Neural cell (in vitro differentiated cells): ENCODE data around the gene CEBPB. TPM values are rescaled to one million over a fixed set of nuclear protein-coding genes. Genes with fewer than 3 reads are reported as not detected.

Experiments used
- H2AFZ ChIP-seq: fragments of 200-600, 300-800 bp; sonication (generic), shearing (Covaris generic); 2 replicates; pipeline ENCODE4 v1.6.0; 2014; ENCODE audit warnings: low read depth, mild to moderate bottlenecking, antibody characterized with exemption, low read length, moderate library complexity
- H3F3A ChIP-seq: fragments of 200-600 bp; shearing (Covaris generic); 2 replicates; pipeline ENCODE4 v1.6.1; 2016; ENCODE audit warnings: mild to moderate bottlenecking, moderate library complexity, mixed read lengths, antibody characterized with exemption, low read length; ENCODE audit not compliant: insufficient read depth, poor library complexity, severe bottlenecking
- H3K27ac ChIP-seq: fragments of 200-600, 300-800 bp; sonication (generic), shearing (Covaris generic); 2 replicates; pipeline ENCODE4 v1.5.1; 2014; ENCODE audit warnings: mild to moderate bottlenecking, low read length, moderate library complexity
- H3K27me3 ChIP-seq: fragments of 300-800, 200-600 bp; sonication (generic), shearing (Covaris generic); 2 replicates; pipeline ENCODE4 v1.6.0; 2014; ENCODE audit warnings: mild to moderate bottlenecking, low read depth, low read length, moderate library complexity; ENCODE audit not compliant: insufficient read depth
- H3K36me3 ChIP-seq: fragments of 300-800, 200-600 bp; sonication (generic), shearing (Covaris generic); 2 replicates; pipeline ENCODE4 v1.5.1; 2014; ENCODE audit warnings: mild to moderate bottlenecking, antibody characterized with exemption, low read length, moderate library complexity; ENCODE audit not compliant: insufficient read depth
- H3K4me2 ChIP-seq: fragments of 300-800, 200-600 bp; sonication (generic), shearing (Covaris generic); 2 replicates; pipeline ENCODE4 v1.6.0; 2014; ENCODE audit warnings: mild to moderate bottlenecking, low read length
- H3K4me3 ChIP-seq: fragments of 300-800, 200-600 bp; sonication (generic), shearing (Covaris generic); 2 replicates; pipeline ENCODE4 v1.5.1; 2014; ENCODE audit warnings: mild to moderate bottlenecking, low read length, moderate library complexity
- H3K79me2 ChIP-seq: fragments of 200-600 bp; shearing (Covaris generic); replicated peaks from 2 replicates; pipeline ENCODE4 v1.6.0; 2014; ENCODE audit warnings: mild to moderate bottlenecking, low read length, moderate library complexity; ENCODE audit not compliant: insufficient read depth
- H3K9ac ChIP-seq: fragments of 300-800, 200-600 bp; sonication (generic), shearing (Covaris generic); 2 replicates; pipeline ENCODE4 v1.6.1; 2016; ENCODE audit warnings: mild to moderate bottlenecking, low read length, mixed read lengths
- H3K9me2 ChIP-seq: fragments of 200-600 bp; shearing (Covaris generic); 2 replicates; pipeline ENCODE4 v1.6.1; 2016; ENCODE audit warnings: mild to moderate bottlenecking, low read length, mixed read lengths; ENCODE audit not compliant: insufficient read depth
- H3K9me3 ChIP-seq: fragments of 200-600, 300-800 bp; sonication (generic), shearing (Covaris generic); 2 replicates; pipeline ENCODE4 v1.6.1; 2016; ENCODE audit warnings: mild to moderate bottlenecking, mixed run types, low read length, moderate library complexity, mixed read lengths
- H4K20me1 ChIP-seq: fragments of 200-600 bp; shearing (Covaris generic); 2 replicates; pipeline ENCODE4 v1.6.1; 2016; ENCODE audit warnings: mild to moderate bottlenecking, mixed run types; ENCODE audit not compliant: insufficient read depth
- EP300 ChIP-seq: fragments of 450-650 bp; conservative IDR thresholded peaks from 2 replicates; pipeline ENCODE4 v1.6.1; 2014; ENCODE audit warnings: antibody characterized with exemption, mild to moderate bottlenecking, moderate library complexity; ENCODE audit not compliant: poor library complexity, severe bottlenecking
- EZH2 ChIP-seq: fragments of 200-600, 300-800 bp; shearing (Covaris generic), sonication (generic); IDR thresholded peaks from 2 replicates; pipeline ENCODE4 v1.6.1; 2014; ENCODE audit warnings: antibody characterized with exemption, low read length, borderline replicate concordance, mild to moderate bottlenecking; ENCODE audit not compliant: insufficient read depth, poor library complexity, severe bottlenecking
- MXI1 ChIP-seq: fragments of 450-650 bp; conservative IDR thresholded peaks from 2 replicates; pipeline ENCODE4 v1.6.1; 2014; ENCODE audit warnings: antibody characterized with exemption, mild to moderate bottlenecking; ENCODE audit not compliant: poor library complexity, severe bottlenecking
- POLR2AphosphoS5 ChIP-seq: IDR thresholded peaks from 2 replicates; pipeline ENCODE4 v1.6.1; 2012
- RAD21 ChIP-seq: fragments of 450-650 bp; conservative IDR thresholded peaks from 2 replicates; pipeline ENCODE4 v1.6.1; 2014; ENCODE audit warnings: antibody characterized with exemption, mild to moderate bottlenecking, moderate library complexity
- REST ChIP-seq: IDR thresholded peaks from 2 replicates; pipeline ENCODE4 v1.6.1; 2012; ENCODE audit warnings: borderline replicate concordance
- SMC3 ChIP-seq: fragments of 450-650 bp; conservative IDR thresholded peaks from 2 replicates; pipeline ENCODE4 v1.6.1; 2014; ENCODE audit warnings: antibody characterized with exemption, mild to moderate bottlenecking, moderate library complexity; ENCODE audit not compliant: poor library complexity
- TAF1 ChIP-seq: IDR thresholded peaks from 2 replicates; pipeline ENCODE4 v1.6.1; 2012; ENCODE audit warnings: low read depth
- polyA plus RNA-seq: library from polyadenylated mRNA; depleted of rRNA; stranded (reverse); fragments of >200 nt; gene quantifications from 2 replicates; pipeline ENCODE4 v1.2.3, GENCODE V29; 2014
- TF ChIP-seq, protein P1 (sequence below): fragments of 450-650 bp; IDR thresholded peaks from 2 replicates; pipeline ENCODE4 v1.5.1; 2014; ENCODE audit warnings: antibody characterized with exemption, mild to moderate bottlenecking, moderate library complexity; ENCODE audit not compliant: poor library complexity, severe bottlenecking

The CEBPB gene
- polyA plus RNA-seq, 1 donor from 2014 or later = 0.59 TPM

DNA sequence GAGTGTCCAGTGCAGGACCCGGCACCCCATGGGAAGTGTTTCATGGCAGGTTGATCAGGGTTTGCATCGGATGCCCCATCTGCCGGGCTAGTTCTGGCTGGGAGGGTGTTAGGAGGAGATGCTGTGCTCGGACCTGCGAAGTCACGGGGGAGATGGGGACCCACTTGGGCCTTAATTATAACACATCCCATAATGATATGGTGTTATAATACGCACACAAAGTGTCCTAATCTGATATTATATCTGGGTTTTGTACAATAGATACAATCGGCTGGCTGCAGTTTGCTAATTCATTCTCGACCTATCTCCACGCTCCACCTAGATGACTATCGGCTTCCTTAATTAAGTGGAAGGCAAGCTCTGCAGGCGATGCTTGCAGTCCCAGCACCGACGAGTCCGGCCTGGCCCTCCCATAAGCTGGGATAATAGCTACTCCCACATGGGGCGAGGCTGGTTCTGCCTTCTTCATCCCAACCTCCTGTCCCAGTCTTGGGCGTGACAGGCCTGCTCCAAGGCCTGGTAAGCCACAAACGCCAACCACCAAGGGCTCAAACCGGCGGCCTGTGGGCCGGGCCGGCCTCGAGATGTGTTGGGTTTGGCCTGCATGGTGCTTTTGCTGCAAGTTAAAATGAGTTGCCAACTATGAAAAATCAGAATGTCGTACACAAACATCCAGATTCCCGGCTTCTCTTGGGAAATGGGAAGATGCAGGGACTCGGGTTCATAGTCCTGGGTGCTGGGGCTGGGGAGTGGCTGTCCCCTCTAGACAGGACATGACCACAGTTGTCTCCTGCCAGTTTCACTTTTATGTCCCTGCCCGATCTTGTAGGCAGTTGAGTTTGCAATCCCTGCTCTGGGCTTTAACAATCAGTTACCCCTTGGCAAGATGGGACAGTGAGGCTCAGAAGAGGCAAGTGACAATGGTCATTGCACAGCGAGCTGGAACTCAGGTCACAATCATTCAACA lies 32.7 kb downstream of the CEBPB start:
- H3K4me2 ChIP-seq = no peak overlapping the region
- no peak for TF ChIP-seq EZH2
- no peak for TF ChIP-seq MXI1
- no peak for TF ChIP-seq REST
- TF ChIP-seq, protein P1, sequence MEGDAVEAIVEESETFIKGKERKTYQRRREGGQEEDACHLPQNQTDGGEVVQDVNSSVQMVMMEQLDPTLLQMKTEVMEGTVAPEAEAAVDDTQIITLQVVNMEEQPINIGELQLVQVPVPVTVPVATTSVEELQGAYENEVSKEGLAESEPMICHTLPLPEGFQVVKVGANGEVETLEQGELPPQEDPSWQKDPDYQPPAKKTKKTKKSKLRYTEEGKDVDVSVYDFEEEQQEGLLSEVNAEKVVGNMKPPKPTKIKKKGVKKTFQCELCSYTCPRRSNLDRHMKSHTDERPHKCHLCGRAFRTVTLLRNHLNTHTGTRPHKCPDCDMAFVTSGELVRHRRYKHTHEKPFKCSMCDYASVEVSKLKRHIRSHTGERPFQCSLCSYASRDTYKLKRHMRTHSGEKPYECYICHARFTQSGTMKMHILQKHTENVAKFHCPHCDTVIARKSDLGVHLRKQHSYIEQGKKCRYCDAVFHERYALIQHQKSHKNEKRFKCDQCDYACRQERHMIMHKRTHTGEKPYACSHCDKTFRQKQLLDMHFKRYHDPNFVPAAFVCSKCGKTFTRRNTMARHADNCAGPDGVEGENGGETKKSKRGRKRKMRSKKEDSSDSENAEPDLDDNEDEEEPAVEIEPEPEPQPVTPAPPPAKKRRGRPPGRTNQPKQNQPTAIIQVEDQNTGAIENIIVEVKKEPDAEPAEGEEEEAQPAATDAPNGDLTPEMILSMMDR = no peak
- no peak for TF ChIP-seq RAD21
- no peak for TF ChIP-seq TAF1
- no peak for TF ChIP-seq SMC3
- TF ChIP-seq POLR2AphosphoS5 = no peak
- TF ChIP-seq EP300 = no peak

GRCh38 chr20:50224052-50224451 lies 33.4 kb downstream of the CEBPB start:
- H3K27me3 ChIP-seq = no peaks in the 10 kb centered on the region
- no peaks in the 10 kb centered on the region for H4K20me1 ChIP-seq
- no peaks in the 10 kb centered on the region for H3K9me3 ChIP-seq
- H3K79me2 ChIP-seq = no peaks in the 10 kb centered on the region
- no peak overlapping the region for H3K4me2 ChIP-seq
- no peaks in the 10 kb centered on the region for H3K36me3 ChIP-seq
- no peak overlapping the region for H2AFZ ChIP-seq
- H3K27ac ChIP-seq = no peak overlapping the region
- no peak for TF ChIP-seq RAD21
- TF ChIP-seq REST = no peak
- H3K9ac ChIP-seq = no peak overlapping the region
- no peak overlapping the region for H3K4me3 ChIP-seq
- H3F3A ChIP-seq = no peaks in the 10 kb centered on the region
- no peaks in the 10 kb centered on the region for H3K9me2 ChIP-seq

More for the DNA sequence above, 32.7 kb downstream of the CEBPB start:
- Histone ChIP-seq H4K20me1 (no peaks in the 10 kb centered on the region), H3K27ac (no peak overlapping the region), H3K36me3 (no peaks in the 10 kb centered on the region), H3K9me3 (no peaks in the 10 kb centered on the region), H3K9ac (no peak overlapping the region), H3K79me2 (no peaks in the 10 kb centered on the region), H2AFZ (no peak overlapping the region), H3K9me2 (no peaks in the 10 kb centered on the region), H3K4me3 (no peak overlapping the region), H3K27me3 (no peaks in the 10 kb centered on the region), H3F3A (no peaks in the 10 kb centered on the region)
